HepG2 (cell line): Measurements from ENCODE around the gene ZBTB17. TPM values are rescaled to one million over a fixed set of nuclear protein-coding genes. Genes with fewer than 3 reads are reported as not detected.

Source experiments
- ATAC-seq: fragments of 200-7000 bp; cut with Tn5 transposase; 3 replicates; pipeline ENCODE4 v1.9.1; 2020; ENCODE audit warnings: mild to moderate bottlenecking, moderate library complexity
- BruUV-seq: library from RNA; stranded (reverse); fragments of 400-500 nt; replicated peaks from 2 replicates; lab custom pipeline; 2021; lab: Mats Ljungman, UMichigan
- CTCF ChIA-PET: fragments of 300-600 bp; formaldehyde crosslinking; extraction: SDS; loops from one replicate; lab custom pipeline; 2021; ENCODE audit warnings: low total read pairs, inconsistent platforms, low intra/inter-chr PET ratio; lab: Yijun Ruan, JAX
- POLR2A ChIA-PET: fragments of 350-600 bp; sonication (Branson Sonifier 250); formaldehyde crosslinking; loops from one replicate; lab custom pipeline; 2020; ENCODE audit warnings: antibody characterized with exemption, inconsistent platforms; lab: Yijun Ruan, JAX
- DNase-seq: peaks from one replicate; pipeline ENCODE4 v3.0.0-alpha.2; 2015; ENCODE audit warnings: low spot score
- FAIRE-seq: peaks from 3 replicates; lab custom pipeline; 2011; peaks lifted over from hg19 to GRCh38; lab: Jason Lieb, UNC
- H2AFZ ChIP-seq: one replicate; pipeline ENCODE4 v1.6.1; 2011; ENCODE audit warnings: low read length, inconsistent platforms
- H3K27ac ChIP-seq: fragments of 300-600 bp; 3 replicates; pipeline ENCODE4 v1.8.0; 2011; ENCODE audit warnings: mixed run types, mild to moderate bottlenecking, mixed read lengths, low read length, inconsistent platforms; ENCODE audit not compliant: insufficient read depth; ENCODE audit errors: extremely low read length
- H3K27me3 ChIP-seq, 2 experiments: fragments of 200-600 bp in 1 of 2; 2 replicates in 1 of 2; 3 replicates in 1 of 2; pipeline versions ENCODE4 v1.6.0 to v1.8.0; 2011; ENCODE audit warnings: low read length in 2 of 2, mild to moderate bottlenecking in 2 of 2, moderate library complexity in 2 of 2, inconsistent platforms in 1 of 2; ENCODE audit not compliant: insufficient read depth in 2 of 2, control insufficient read depth in 1 of 2
- H3K36me3 ChIP-seq, 2 experiments: fragments of 200-600 bp in 1 of 2; replicated peaks in 1 of 2; 2 replicates in 1 of 2; 3 replicates in 1 of 2; pipeline versions ENCODE4 v1.5.1 to v1.8.0; 2011; ENCODE audit warnings: low read length in 2 of 2, inconsistent platforms in 1 of 2; ENCODE audit not compliant: insufficient read depth in 2 of 2, control insufficient read depth in 1 of 2
- H3K4me1 ChIP-seq: 2 replicates; pipeline ENCODE4 v1.5.1; 2012; ENCODE audit warnings: low read length, inconsistent platforms; ENCODE audit not compliant: insufficient read depth
- H3K4me2 ChIP-seq: 2 replicates; pipeline ENCODE4 v1.6.0; 2011; ENCODE audit warnings: low read depth, low read length, inconsistent platforms
- H3K4me3 ChIP-seq, 3 experiments: fragments of 200-600 bp in 1 of 3; sonication (generic), shearing (Covaris generic) in 1 of 3; replicated peaks in 1 of 3; 2 replicates each; pipeline ENCODE4 v1.5.1; 2011 to 2016; ENCODE audit warnings: low read length in 3 of 3, inconsistent platforms in 2 of 3, low read depth in 2 of 3, mild to moderate bottlenecking in 2 of 3, control low read depth in 1 of 3, mixed read lengths in 1 of 3; ENCODE audit not compliant: insufficient read depth in 1 of 3
- H3K79me2 ChIP-seq: one replicate; pipeline ENCODE4 v1.6.1; 2011; ENCODE audit warnings: low read length, inconsistent platforms; ENCODE audit not compliant: insufficient read depth
- H3K9ac ChIP-seq: 2 replicates; pipeline ENCODE4 v1.6.0; 2011; ENCODE audit warnings: mild to moderate bottlenecking, low read depth, low read length, inconsistent platforms; ENCODE audit not compliant: insufficient read depth
- H3K9me3 ChIP-seq: 2 replicates; pipeline ENCODE4 v1.5.1; 2012; ENCODE audit warnings: mild to moderate bottlenecking, low read length
- H4K20me1 ChIP-seq: 2 replicates; pipeline ENCODE4 v1.6.0; 2011; ENCODE audit warnings: inconsistent platforms, mild to moderate bottlenecking, low read length, moderate library complexity; ENCODE audit not compliant: insufficient read depth
- ARID5B ChIP-seq: IDR thresholded peaks from 2 replicates; pipeline ENCODE4 v1.4.0; 2020; ENCODE audit warnings: mild to moderate bottlenecking, missing genetic modification reagents
- CCDC6 ChIP-seq: sonication (generic); formaldehyde crosslinking; IDR thresholded peaks from 2 replicates; pipeline ENCODE4 v1.8.1; 2022; ENCODE audit warnings: mild to moderate bottlenecking, missing genetic modification reagents, moderate library complexity
- CREB1 ChIP-seq, 2 experiments: fragments of 450-650 bp in 1 of 2; IDR thresholded peaks; 2 replicates each; pipeline ENCODE4 v1.6.1; 2016 to 2017; ENCODE audit warnings: control low read depth in 1 of 2, mild to moderate bottlenecking in 1 of 2, missing compliant biosample characterization in 1 of 2, missing genetic modification characterization in 1 of 2
- HNRNPUL1 ChIP-seq: fragments of 200-400 bp; formaldehyde crosslinking; IDR thresholded peaks from 2 replicates; pipeline ENCODE4 v1.6.1; 2017; ENCODE audit warnings: low read depth, mild to moderate bottlenecking, low read length, moderate library complexity
- KLF15 ChIP-seq: sonication (generic); formaldehyde crosslinking; IDR thresholded peaks from 2 replicates; pipeline ENCODE4 v1.8.1; 2023; ENCODE audit warnings: borderline replicate concordance, mild to moderate bottlenecking, inconsistent platforms, missing genetic modification reagents, mixed read lengths
- MAFG ChIP-seq: sonication (generic); formaldehyde crosslinking; IDR thresholded peaks from 2 replicates; pipeline ENCODE4 v1.5.1; 2020; ENCODE audit warnings: mild to moderate bottlenecking, missing genetic modification reagents
- ONECUT2 ChIP-seq: sonication (generic); formaldehyde crosslinking; IDR thresholded peaks from 2 replicates; pipeline ENCODE4 v1.4.0; 2020; ENCODE audit warnings: missing genetic modification reagents
- PITX1 ChIP-seq: sonication (generic); formaldehyde crosslinking; IDR thresholded peaks from 2 replicates; pipeline ENCODE4 v1.5.1; 2020; ENCODE audit warnings: mild to moderate bottlenecking, missing genetic modification reagents
- POLR2G ChIP-seq: fragments of 200-400 bp; formaldehyde crosslinking; IDR thresholded peaks from 2 replicates; pipeline ENCODE4 v1.6.1; 2018; ENCODE audit warnings: mild to moderate bottlenecking, low read depth, low read length, moderate library complexity
- REL ChIP-seq: sonication (generic); formaldehyde crosslinking; conservative IDR thresholded peaks from 2 replicates; pipeline ENCODE4 v1.8.0; 2022; ENCODE audit warnings: mild to moderate bottlenecking, missing genetic modification reagents, moderate library complexity
- TP53 ChIP-seq: sonication (generic); formaldehyde crosslinking; conservative IDR thresholded peaks from 2 replicates; pipeline ENCODE4 v1.4.0; 2020; ENCODE audit warnings: missing genetic modification reagents
- WIZ ChIP-seq: sonication (generic); formaldehyde crosslinking; IDR thresholded peaks from 2 replicates; pipeline ENCODE4 v1.5.1; 2020; ENCODE audit warnings: mild to moderate bottlenecking, missing genetic modification reagents
- ZBTB25 ChIP-seq: IDR thresholded peaks from 2 replicates; pipeline ENCODE4 v1.6.1; 2018; ENCODE audit warnings: missing genetic modification reagents
- ZNF124 ChIP-seq: sonication (generic); formaldehyde crosslinking; IDR thresholded peaks from 2 replicates; pipeline ENCODE4 v1.4.0; 2020; ENCODE audit warnings: missing genetic modification reagents
- ZNF281 ChIP-seq: sonication (generic); formaldehyde crosslinking; IDR thresholded peaks from 2 replicates; pipeline ENCODE4 v1.4.0; 2020; ENCODE audit warnings: missing genetic modification reagents, borderline replicate concordance
- ZNF660 ChIP-seq: sonication (generic); formaldehyde crosslinking; IDR thresholded peaks from 2 replicates; pipeline ENCODE4 v1.5.1; 2020; ENCODE audit warnings: mild to moderate bottlenecking, low read depth, missing genetic modification reagents, borderline replicate concordance
- ZNF713 ChIP-seq: sonication (generic); formaldehyde crosslinking; IDR thresholded peaks from 2 replicates; pipeline ENCODE4 v1.4.0; 2020; ENCODE audit warnings: mild to moderate bottlenecking, missing genetic modification reagents
- WGBS: methylation state at CpG from one replicate; pipeline ENCODE4 v1.1.6; 2017; ENCODE audit warnings: low lambda C conversion rate; 5-methylcytosine and 5-hydroxymethylcytosine counted together
- in situ Hi-C: cut with HindIII; loops from 2 replicates; pipeline ENCODE4 v1.10.0; 2017; ENCODE audit warnings: low pct_unique_long_range_greater_than_20kb; ENCODE audit not compliant: extremely low pct_ligation_motif_present
- intact Hi-C: fragments of 100-400 bp; cut with micrococcal nuclease; formaldehyde crosslinking; loops from one replicate; pipeline ENCODE4 v1.10.0; 2022; ENCODE audit not compliant: unreplicated experiment
- polyA plus RNA-seq, 8 experiments: library from polyadenylated mRNA; depleted of rRNA in 3 of 8; stranded (reverse) in 7 of 8; unstranded in 1 of 8; fragments of >200 nt; fragmentation: Illumina TruSeq in 4 of 8; extraction: Trizol in 4 of 8; gene quantifications; 2 replicates each; pipeline versions ENCODE4 v1.2.1 to v1.2.3, GENCODE V29; 2011 to 2016; ENCODE audit warnings: low read depth in 4 of 8, missing spikeins in 1 of 8, mixed read lengths in 1 of 8; ENCODE audit not compliant: insufficient read depth in 1 of 8
- total RNA-seq, 5 experiments: library from RNA; depleted of rRNA; stranded (reverse); fragments of >200 nt; fragmentation: Illumina TruSeq; extraction: Trizol; gene quantifications; 2 replicates each; pipeline ENCODE4 v1.2.3, GENCODE V29; 2016; ENCODE audit warnings: low read depth in 1 of 5

The ZBTB17 gene
- total and polyA plus RNA-seq, 2 of the 13 experiments (the other 11 are each of a cell fraction or from before 2014, with no cell fraction given), result 16.7 to 17.0 TPM

GRCh38 chr1:15908597-15908996 lies 67.3 kb downstream of the ZBTB17 start:
- H3K4me2 ChIP-seq, result no peak overlapping the region
- no peak overlapping the region for H3K4me3 ChIP-seq
- 95% methylated on average over 4 of the region's 4 CpGs for WGBS
- H3K27ac ChIP-seq, result no peak overlapping the region
- BruUV-seq, result no TSS peak
- no peaks in the 10 kb centered on the region for H3K27me3 ChIP-seq
- DNase-seq, result no peak
- H4K20me1 ChIP-seq, result peaks cover 3% of the 10 kb centered on the region; the same call in 1 of the 2 replicates
- CTCF ChIA-PET, result no interaction called here
- H3K9me3 ChIP-seq, result no peaks in the 10 kb centered on the region
- H3K4me1 ChIP-seq, result no peaks in the 10 kb centered on the region
- TF ChIP-seq CREB1 (IDR thresholded peaks at IDR 0.05), result no peak
- TF ChIP-seq CREB1 (CRISPR knock-in tag; IDR thresholded peaks at IDR 0.05), result no peak
- TF ChIP-seq REL (CRISPR knock-in tag), result no peak
- no peak for TF ChIP-seq MAFG (CRISPR knock-in tag)
- no peak for TF ChIP-seq ZNF660 (CRISPR knock-in tag)
- no peak for TF ChIP-seq ZBTB25 (CRISPR knock-in tag)
- no peak for TF ChIP-seq ONECUT2
- no peak for TF ChIP-seq KLF15
- no peak for TF ChIP-seq CCDC6 (CRISPR knock-in tag)
- TF ChIP-seq PITX1, result no peak
- TF ChIP-seq POLR2G, result no peak
- no peak for TF ChIP-seq ZNF713 (CRISPR knock-in tag)
- TF ChIP-seq ARID5B (CRISPR knock-in tag), result no peak
- TF ChIP-seq TP53 (CRISPR knock-in tag), result no peak
- no peak for TF ChIP-seq HNRNPUL1
- no peak for TF ChIP-seq ZNF124 (CRISPR knock-in tag)
- TF ChIP-seq ZNF281 (CRISPR knock-in tag), result no peak
- no peak for TF ChIP-seq WIZ
- H2AFZ ChIP-seq, result no peak overlapping the region
- POLR2A ChIA-PET, result no interaction called here
- in situ Hi-C loops (no loop called here), intact Hi-C loops (no loop called here)
- ATAC-seq, result no peak
- H3K79me2 ChIP-seq, result peaks cover 48% of the 10 kb centered on the region
- H3K9ac ChIP-seq, result no peak overlapping the region
- peaks cover 9 to 44% of the 10 kb centered on the region in 2 experiments; a peak in 4 of 5 replicates for H3K36me3 ChIP-seq
- FAIRE-seq, result no peak
